NOMO-1 (cell line): Measurements from ENCODE around the gene KDM4B.

Experiments used
- DNase-seq, 2 experiments: peaks; one replicate each; lab custom pipeline; 2025; ENCODE audit not compliant: unreplicated experiment in 2 of 2; lab: John Stamatoyannopoulos, UW

Gene KDM4B

DNA sequence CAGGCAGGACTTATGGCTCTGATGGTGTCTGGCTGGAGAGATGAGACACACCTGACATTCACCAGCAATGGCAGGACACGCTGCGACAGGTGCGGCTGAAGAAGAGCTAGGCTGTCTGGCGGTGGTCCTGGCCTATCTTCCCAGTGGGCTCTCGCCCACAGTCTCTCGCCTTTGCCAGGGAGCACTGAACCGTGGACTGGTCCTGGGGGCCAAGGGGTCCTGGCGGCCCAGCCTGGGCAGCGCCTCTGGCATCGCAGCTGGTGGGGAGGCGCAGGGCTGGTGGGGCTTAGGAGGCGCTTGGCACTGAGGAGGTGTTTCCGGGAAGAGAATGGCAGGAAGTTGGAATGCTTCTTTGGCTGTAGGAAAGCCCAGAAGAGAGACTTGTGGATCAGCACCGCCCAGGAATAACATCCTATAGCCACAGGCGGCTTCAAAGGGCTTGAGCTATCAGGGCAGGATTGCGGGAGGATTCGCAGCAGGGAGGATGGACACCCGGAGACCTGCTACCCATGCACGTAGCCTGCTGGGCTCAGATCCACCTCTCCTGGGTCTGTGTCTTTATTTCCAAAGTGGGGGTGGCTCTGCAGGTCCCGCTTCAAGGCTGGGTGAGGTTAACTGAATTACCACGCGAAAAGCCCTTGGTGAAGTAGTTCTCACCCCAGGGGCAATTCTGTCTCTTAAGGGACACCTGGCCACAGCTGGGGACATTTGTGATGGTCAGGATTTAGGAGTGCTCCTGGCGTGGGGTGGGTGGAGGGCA, 14.6 kb downstream of the KDM4B start:
- no peak for DNase-seq

DNA sequence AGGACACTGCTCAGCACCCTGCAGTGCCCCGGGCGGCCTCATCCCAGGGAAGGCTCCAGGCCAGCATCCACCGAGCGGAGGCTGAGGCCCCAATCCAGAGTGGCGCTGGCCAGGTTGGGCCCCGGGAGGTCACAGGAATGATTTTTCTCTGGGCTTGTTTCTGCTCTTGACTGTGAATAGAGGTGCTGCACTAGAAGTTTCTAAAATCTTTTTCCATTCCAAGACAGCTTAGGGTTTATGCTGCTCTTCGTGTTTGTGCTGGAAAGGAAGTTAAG, 15.1 kb downstream of the KDM4B start:
- no peak for DNase-seq

DNA sequence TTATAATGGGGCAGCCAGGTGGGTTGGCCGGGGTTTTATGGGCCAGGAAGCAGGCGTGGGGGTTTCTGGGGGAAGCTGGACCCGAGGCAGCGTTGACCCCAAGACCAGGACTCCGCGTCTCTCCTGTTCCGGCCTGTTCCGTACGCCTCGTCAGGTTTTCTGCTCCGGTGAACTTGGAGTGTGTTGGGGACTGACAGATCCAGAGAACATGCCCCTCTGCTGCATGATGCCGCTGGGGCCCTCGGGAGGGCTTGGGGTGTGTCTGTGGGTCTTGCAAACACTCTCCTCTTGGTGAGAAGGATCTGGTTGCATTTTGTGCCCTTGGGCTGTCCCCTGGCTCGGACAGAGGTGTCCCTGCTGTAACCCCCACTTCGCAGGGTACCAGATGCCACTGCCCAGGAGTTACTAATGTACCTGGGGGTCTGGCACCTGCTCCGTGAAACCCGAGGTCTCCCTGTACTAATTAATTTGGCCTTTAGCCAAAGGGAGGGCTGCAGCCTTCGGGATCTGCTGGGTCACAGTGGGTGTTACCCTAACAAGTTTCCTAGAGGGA, 15.6 kb downstream of the KDM4B start:
- DNase-seq = no peak

DNA sequence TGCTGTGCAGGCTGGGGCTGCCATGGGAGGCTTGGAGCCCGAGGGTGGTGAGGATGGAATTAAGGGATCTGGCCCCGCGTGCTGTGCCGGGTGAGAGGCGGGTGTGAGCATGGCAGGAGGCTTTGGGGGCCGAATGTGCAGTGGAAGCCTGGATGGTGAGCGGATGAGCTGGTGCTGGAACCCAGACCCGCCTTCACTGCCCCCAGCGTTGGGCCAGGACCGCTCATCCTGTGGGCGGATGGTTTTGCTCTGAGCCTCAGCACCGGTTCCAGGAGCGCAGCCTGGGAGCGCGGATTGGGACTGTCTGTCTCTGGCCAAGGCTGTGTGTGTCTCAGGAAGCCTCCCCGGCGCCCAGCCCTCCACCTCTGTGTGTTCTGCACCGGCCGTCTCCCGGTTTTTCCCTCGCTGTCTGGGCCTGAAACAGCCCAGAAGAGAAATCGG, 16.7 kb downstream of the KDM4B start:
- no peak for DNase-seq

DNA sequence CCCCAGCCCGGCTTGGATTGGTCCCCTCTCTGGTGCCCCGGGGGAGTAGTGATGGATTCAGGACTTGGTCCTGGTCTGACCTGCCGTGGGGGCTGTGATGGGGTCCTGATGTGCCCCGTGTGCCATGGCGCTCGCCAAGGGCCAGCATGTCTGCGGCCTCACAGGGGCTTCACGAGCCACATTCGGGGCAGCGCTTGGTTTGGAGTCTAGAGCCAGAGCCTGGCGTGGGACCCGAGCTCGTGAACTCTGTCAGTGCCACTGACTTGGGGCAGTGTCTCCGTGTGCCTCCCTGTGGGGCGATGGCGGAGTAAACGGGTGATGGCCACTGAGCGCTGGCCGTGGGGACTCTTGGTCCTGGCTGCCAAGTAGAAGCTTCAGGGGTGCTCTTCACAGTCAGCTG, 17.1 kb downstream of the KDM4B start:
- no peak for DNase-seq

DNA sequence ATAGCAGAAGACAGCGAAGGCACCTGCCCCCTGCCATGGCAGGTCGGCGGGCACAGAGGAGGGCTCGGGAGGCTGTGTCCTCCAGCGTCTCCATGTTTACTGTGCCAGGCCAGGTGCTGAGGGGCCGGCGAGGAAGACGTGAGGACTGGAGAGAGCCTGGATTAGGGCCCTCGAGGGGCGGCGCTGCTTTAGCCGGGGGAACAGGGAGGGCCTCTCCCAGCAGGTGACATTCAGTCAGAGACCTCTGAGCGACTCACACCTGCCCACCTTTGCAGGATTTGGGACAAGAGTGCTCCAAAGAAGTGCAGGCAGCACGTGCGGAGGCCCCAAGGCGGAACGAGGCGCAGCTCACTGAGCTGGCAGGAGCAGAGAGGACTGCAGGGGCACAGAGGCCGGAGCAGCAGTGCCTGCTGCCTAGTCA, 17.6 kb downstream of the KDM4B start:
- DNase-seq = no peak

DNA sequence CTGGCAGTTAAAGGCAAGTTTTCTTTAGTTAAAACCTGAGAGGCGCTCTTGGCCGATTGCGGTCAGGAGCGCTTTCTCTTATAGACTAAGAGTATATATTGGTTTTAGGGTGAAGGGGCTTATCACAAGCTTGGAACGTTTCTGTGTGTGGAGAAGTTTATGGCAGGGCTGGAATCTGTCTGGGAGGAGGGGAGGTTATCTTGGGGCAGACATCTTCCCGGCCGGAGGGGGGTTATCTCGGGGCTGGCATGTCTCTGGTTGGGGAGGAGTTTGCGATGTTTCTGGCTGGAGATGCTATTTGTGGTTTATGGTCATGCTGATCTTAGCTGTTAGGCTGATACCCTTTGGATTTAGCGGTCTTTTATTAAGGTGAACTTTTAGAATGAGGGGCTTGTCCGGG, 18.3 kb downstream of the KDM4B start:
- DNase-seq = no peak

DNA sequence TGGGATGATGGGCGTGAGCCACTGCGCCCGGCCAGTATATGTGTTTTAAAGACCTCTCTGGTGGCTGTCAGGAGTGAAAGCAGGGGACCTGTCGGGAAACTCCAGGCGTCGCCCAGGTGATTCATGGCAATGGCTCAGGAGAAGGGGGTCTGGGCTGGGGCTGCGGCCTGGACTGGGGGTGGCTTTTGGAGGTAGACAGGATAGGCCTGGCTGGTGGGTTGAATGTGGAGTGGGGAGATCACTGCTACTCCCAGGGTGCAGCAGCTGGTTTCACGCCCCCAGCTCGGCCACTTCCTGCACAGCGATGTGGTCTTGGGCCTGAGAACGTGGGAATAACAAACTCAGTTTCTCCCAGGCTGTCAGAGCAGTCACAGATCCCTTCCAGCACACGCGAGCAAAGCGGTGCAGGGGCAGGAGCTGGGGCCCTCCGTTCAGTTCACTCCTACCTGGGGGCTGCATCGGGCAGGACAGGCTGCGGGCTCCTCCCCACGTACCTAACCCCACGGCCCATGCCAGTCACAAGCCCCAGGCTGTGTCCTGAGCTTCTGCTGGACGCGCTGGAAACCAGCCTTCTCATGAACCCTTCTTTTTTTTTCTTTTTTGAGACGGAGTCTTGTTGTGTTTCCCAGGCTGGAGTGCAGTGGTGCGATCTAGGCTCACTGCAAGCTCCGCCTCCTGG, 18.9 kb downstream of the KDM4B start:
- no peak for DNase-seq

DNA sequence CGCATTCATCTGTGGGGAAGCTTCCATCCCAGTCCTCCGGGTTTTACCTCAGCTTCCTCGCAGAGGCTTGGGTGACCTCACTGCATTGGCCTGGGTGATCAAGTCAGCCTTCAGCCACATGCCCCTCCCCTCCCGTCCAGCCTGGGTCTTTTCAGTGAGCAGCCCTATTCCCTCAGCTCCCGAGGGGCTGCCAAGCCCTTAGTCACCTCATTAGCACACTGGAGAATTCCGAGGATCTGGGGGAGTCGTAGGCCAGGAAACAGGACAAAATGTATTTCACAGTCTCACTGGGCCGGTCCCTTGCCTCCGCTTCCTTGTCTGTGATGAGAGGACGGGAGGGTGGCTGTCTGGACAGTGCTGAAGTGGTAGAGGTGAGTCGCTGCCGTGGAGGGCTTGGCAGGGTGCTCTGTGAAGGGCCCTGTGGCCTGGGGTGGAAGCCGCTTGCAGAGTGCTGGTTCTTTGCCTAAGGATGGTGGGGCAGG, 19.9 kb downstream of the KDM4B start:
- DNase-seq = no peak

DNA sequence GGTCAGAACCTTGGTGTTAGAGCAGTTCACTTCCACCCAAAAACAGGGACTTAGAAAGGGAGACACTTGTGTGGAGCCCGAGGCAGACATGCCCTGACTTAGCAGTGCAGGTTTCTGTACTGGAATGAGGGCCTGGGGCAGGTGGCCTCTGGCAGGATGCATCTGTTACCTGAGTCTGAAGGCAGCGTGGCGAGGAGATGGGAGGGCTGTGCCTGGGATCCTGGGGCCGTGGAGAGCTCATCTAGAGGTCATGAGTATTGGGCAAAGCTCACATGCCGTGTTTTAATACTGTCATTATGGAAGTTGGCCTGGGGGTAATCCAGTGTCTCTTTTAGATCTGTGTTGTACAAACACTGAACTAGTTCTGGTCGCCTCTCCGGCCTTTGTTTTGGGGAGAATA, 21.4 kb downstream of the KDM4B start:
- DNase-seq = no peak

DNA sequence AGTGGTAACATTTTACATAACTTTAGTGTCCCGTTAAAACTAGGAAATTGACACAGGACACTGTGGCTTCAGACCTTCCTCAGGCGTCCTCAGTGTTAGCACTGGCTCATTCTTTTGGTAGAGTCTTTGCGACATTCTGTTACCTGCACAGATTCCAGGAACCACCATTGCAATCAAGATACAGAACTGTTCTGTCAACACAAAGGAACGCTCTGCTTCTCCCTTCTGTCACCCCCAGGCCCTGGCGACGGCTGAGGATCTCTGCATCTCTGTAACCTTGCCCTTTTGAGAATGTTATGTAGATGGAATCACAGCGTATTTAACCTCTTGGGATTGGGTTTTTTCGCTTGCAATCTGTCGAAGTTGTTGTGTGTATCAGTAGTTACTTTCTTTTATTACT, 22.6 kb downstream of the KDM4B start:
- no peak for DNase-seq

DNA sequence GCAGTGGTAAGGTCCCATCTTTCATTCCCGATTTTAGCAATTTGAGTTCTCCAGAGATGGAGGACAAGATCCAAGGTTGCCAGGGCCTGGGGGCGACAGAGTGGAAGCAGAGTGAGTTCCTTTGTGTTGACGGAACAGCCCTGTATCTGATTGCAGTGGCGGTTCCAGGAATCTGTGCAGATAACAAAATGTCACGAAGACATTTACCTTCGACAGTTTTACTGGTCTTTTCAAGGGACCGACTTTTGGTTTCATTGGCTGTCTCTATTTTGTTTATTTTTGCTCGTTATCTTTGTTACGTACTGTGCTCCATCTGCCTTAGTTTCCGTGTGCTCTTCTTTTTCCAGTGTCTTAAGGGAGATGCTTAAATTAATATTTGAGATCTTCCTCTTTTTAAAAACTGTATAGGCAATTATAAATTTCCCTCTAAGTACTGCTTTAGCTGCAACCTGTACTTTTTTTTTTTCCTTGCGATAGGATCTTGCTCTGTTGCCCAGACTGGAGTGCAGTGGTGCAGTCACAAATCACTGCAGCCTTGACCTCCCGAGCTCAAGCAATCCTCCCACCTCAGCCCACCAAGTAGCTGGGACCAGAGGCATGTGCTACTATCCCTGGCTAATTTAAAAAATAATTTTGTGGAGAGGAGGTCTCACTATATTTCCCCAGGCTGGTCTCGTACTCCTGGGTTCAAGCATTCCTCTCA, 23.2 kb downstream of the KDM4B start:
- no peak for DNase-seq

DNA sequence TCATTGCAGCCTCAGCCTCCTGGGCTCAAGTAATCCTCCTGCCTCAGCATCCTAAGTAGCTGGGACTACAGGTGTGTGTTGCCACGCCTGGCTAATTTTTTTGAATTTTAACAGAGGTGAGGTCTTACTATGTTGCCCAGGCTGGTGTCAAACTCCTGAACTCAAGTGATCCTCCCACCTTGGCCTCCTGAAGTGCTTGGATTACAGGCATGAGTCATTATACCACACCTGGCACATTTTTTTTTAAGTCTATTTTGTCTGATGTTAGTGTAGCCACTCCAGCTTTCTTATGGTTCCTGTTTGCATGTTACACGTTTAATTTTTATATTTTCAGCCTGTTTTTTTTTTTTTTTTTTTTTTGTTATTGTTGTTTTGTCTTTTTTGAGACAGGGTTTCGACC, 24.8 kb downstream of the KDM4B start:
- no peak for DNase-seq

DNA sequence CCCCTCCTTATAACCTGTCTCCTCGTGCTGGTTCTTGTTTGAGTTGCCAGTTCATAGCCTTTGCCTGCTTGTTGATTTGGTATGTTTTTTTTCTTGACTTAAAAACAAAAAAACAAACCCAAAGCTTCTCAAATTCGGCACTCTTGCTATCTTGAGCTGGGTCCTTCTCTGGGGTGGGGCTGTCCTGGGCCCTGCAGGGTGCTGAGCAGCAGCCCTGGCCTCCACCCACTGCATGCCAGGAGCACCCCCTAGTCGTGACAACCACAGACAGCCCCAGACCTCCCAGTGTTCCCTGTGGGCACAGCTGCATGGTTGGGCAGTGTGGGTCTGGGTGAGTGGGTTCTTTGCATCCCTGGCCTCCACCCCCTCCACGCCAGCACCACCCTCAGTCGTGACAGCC, 27.8 kb downstream of the KDM4B start:
- no peak for DNase-seq

DNA sequence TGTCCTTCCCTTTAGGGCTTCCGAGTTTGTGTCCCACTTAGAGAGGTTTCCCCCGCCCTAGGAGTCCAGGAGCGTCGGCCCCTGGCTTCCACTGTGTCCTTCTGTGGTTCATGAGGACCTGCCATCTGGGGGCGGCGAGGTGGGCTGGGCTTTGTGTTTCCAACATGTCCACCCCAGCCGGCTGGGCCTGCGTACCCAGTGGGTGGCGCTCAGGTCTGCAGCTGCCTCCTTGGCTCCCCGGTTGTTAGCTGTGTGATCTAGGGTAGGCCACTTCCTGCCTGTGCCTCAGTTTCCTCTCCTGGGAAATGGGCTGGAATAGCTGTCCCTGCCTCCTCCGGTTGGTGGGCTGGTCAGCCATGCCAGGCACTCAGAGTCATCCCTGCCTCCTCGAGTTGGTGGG, 28.4 kb downstream of the KDM4B start:
- no peak for DNase-seq

DNA sequence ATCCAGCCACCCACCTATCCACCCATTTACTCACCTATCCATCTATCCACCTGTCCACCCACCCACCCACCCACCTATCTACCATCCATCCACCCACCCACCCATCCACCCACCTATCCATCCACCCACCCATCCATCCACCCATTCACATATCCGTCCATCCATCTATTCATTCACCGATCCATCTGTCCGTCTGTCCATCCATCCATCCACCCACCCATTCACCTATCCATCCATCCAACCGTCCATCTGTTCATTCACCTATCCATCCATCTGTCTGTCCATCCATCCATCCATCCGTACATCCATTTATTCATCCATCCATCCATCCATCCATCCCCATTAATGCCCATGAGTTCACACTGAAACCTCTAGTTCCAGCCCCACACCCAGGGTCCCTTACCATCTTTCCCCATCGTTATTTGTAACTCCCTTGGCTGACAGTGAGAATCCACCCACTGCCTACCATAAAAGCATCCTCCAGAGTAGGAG, 31.3 kb downstream of the KDM4B start:
- DNase-seq = no peak

DNA sequence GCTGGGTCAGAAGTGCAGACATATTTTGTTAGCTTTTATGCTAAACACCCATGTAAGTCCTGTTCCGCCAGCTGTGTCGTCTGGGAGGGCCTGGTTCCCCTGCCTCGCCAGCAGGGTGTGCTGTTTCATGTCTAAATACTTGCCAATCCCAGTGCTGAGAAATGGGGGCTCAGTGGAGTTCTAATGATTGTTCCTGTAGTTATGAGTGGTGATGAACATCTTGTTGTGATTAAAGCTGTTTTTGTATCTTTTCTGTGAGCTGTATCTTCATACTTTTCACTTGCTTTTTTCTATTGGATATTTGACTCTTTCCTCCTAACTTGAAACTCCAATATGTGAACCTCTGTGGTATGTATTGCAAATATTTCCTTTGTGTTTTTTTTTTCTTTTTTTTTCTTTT, 32.7 kb downstream of the KDM4B start:
- DNase-seq = no peak

DNA sequence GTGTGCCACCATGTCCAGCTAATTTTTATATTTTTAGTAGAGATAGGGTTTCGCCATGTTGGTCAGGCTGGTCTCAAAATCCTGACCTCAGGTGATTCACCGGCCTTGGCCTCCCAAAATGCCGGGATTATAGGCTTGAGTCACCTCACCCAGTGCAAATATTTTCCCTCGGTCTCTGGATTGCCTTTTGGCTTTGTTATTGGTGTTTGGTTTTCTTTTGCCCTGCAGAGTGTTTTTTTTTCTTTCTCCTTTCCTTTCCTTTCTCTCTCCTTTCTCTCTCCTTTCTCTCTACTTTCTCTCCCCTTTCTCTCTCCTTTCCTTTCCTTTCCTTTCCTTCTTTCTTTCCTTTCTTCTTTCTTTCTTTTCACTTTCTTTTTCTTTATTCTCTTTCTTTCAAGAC, 33.2 kb downstream of the KDM4B start:
- no peak for DNase-seq

DNA sequence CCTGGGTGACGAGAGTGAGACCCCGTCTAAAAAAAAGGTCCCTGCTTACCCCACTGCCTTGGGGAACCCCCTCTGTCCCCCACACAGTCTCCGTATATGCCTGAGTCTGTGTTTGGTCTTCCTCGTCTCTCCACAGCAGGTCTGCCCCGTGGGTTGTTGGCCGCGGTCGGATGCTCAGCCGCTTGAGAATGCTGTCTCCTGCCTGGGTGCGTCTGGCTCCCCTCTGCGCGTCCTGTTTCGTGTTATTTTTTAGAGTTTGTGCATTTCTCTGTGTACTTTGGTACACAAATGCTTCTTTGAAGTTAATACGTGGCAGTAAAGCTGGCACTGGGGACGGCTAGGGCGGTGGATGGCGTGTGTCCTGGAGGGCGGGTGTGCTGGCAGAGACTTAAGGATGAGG, 34.9 kb downstream of the KDM4B start:
- DNase-seq = no peak

DNA sequence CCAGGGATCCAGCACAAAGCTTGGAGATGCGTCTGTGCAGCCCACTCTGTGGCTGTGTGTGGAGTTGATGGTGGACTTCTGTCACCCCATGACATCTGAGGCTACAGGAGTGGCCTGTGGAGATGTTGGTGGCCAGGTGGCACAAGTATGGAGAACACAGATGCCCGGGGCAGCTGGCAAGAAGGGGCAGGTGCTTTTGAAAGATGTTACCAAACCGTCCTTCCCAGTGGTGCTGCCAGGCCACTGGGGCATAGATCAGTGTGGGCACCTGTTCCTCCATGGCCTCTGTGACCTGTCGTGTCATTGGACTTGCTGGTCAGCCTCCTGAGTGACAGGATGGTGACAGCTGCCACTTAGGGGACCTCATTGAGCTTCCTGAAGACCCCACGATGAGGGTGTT, 36.2 kb downstream of the KDM4B start:
- DNase-seq = no peak

DNA sequence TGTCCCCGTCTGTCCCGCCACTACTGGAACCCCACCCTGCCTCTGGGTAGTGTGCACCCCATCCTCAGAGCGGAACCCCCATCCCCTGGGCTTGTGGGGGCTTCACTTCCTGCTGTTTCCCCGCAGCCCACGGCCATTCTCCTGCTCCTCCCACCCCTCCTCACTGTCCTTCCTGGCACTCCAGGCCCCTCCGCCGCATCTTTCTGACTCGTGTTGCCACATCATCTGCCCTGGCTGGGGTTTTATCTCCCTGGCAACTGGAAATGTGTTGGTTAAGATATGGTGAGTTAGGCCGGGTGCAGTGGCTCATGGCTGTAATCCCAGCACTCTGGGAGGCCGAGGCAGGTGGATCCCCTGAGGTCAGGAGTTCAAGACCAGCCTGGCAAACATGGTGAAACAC, 37.3 kb downstream of the KDM4B start:
- DNase-seq = no peak

DNA sequence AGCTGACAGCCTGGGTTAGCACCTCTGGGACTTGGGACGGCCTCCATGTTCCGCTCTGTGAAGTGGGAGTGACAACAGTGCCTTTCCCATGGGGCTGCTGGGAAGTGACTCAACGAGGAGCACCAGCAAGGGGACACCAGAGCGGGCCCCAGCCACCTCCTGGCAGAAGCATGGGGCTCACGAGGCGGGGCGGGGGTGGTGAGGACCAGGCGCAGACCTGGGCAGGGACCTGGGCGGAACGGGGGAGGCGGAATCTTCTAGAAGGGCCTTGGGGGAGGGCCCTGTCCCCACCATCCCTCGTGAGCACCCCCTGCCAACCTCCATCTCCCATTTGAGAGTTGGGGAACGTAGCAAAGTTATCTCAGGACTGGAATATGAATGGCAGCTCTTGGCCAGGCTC, 37.9 kb downstream of the KDM4B start:
- no peak for DNase-seq
